NCI-H69 (cell line): ENCODE results near the gene IFNA6.
"Not testable (repeated sequence)": the region's sequence is repeated elsewhere in the genome, so short reads cannot be mapped to it uniquely, and the experiment has no call there.

Experiments used
- DNase-seq: peaks from one replicate; lab custom pipeline; 2025; lab: John Stamatoyannopoulos, UW

Gene IFNA6

DNA sequence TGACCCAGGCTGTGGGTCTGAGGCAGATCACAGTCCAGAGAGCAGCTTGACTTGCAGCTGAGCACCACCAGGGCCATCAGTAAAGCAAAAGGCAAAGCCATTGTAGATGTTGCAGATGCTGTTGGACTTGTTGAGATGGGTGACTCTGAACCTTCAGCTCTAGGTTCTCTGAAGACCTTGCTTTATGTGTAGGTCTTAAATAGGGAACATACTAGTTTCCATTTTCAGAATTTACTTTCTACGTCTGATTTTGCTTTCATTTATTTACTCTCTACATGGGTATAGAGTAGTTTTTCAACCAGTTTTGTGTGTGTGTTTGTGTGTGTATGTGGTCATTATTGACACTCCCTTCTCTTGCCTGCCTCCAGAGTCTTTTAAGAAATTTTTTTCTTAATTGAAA, at the start of gene IFNA6:
TSS of gene IFNA6 (minus strand) at position 101 of the 400 bp plus-strand sequence. CDS start at position 101, 0 bp downstream.
- no peak for DNase-seq

GRCh38 chr9:21399956-21400355, 49.3 kb upstream of the IFNA6 start:
- DNase-seq = peak; percentile 48

DNA sequence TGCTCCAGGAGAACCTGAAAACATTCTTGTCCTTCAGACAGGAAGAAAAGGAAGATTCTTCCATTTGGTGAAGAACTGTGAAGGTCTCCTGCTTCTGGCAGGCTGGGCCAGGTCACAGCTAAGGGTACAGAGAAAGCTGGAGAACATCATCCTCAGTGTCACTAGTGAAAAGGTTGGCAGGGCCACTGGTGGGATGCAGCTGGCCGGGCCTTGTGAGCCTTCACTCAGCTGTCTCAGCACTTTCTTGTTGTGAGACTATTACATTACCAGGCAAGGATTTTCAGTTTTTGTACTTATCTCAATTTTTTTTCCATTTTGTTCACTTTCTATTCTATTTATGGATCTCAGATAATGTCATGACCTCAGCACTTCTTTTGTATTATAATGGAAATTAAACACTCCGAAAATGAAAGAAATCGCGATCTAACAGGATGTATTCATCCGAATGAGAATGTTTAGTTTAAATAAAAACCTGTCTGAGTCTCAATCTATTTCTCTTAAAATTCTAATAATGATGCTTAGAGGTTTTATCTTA, 48.3 kb upstream of the IFNA6 start:
- no peak for DNase-seq

DNA sequence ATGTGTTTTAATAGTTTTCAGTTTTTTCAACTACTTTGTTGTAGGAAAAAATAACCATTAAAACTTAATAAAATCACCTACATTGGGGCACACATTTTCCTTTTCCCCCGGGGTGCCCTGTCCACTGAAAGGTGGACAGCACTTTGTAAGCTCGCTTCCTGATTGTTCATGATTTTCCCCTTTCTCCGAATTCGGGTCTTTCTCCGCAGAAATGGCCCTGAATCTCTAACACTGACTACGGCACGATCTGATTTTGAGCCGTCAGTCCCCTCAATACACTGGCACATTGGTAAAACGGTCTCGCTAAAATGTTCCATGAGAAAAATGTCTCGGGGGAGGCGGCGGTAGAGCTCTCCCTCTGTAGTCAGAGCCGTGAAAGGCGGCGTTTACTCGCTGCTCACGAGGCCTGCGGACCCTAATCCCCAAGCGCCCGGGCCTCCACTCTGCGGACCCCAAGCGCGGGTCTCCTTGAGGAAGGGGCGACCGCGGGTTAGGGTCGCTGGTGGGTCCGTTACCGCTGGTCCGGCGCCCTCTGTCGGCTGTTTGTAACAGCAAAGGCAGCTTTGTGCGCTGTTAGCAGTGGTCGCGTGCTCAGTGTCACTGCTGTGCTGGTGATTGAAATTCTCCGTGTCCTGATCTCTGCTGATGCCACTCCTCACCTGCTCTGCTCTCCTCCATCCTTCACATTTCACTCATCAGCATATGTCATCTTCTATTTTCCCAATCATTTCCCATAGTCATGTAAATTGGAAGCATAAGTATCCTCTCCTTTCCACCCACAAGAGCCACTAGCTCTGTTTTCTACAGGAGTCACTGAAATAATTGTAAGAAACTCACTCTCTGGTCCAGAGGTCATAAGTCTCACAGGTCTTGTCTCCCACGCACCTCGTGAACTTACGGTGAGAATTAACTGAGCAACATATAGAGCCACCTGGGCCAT, 45.4 kb upstream of the IFNA6 start:
- DNase-seq = peak; percentile 68

- peak; percentile 41 for DNase-seq
These were observed 41.6 kb upstream of the IFNA6 start for GRCh38 chr9:21392270-21392669.

DNA sequence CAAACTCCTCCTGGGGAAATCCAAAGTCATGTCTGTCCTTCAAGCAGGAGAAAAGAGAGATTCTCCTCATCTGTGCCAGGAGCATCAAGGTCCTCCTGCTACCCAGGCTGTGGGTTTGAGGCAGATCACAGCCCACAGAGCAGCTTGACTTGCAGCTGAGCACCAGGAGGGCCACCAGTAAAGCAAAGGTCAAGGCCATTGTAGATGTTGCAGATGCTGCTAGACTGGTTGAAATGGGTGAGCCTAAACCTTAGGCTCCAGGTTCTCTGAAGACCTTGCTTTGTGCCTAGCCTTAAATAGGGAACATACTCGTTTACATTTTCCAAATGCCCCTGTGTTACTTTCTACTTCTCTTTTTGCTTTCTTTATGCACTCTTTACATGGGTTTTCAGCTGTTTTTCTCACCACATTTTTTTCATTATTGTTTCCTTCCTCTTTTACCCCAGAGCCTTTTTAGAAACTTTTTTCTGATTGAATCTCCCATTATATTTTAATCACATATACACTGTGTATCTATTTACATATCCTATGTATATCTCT, 34.5 kb upstream of the IFNA6 start, which contains the start of gene IFNA2:
TSS of gene IFNA2 (minus strand) at position 268 of the 540 bp plus-strand sequence. CDS start at position 199, 69 bp downstream.
- DNase-seq = no peak

DNA sequence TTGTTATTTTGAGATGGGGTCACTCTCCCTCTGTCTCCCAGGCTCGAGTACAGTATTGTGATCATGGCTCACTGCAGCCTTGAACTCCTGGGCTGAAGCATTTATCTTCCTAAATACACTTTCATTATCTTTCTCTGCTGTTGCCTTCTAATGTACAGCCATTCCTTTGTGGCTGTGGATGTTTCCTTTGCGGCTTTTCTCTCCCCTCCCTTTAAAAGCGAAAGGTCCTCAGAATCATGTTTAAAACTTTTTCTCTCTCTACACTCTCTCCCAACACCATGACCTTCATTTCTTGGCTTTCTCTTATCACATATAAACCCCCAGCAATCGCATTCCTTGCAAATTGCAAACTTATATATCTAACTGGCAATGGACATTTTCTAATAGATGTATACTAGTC, 32.9 kb upstream of the IFNA6 start:
- DNase-seq = no peak

GRCh38 chr9:21381448-21382339, 31.0 kb upstream of the IFNA6 start:
- peak; percentile 37 for DNase-seq

- not testable (repeated sequence) for DNase-seq
These were observed 20.8 kb upstream of the IFNA6 start for GRCh38 chr9:21371467-21371866.

DNA sequence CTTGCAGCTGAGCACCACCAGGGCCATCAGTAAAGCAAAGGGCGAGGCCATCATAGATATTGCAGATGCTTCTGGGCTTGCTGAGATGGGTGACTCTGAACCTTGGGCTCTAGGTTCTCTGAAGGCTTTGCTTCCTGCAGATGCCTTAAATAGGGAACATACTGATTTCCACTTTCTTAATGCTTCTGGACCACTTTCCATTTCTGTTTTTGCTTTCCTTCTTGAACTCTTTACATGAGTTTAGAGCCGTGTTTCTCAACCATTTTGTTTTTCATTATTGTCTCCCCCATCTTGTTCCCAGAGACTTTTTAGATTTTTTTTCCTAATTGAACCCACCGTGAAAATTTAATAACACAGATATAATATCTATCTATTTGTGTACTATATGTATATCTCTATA, 17.3 kb upstream of the IFNA6 start, which contains the start of gene IFNA13:
TSS of gene IFNA13 (minus strand) at position 101 of the 400 bp plus-strand sequence. CDS start at position 54, 47 bp downstream.
- DNase-seq = no peak

- not testable (repeated sequence) for DNase-seq
These were observed 16.5 kb upstream of the IFNA6 start for GRCh38 chr9:21367169-21367568.

- no peak for DNase-seq
These were observed 11.6 kb upstream of the IFNA6 start for GRCh38 chr9:21362287-21362686.

- DNase-seq = no peak
These were observed 7.1 kb upstream of the IFNA6 start for GRCh38 chr9:21357479-21358460.

DNA sequence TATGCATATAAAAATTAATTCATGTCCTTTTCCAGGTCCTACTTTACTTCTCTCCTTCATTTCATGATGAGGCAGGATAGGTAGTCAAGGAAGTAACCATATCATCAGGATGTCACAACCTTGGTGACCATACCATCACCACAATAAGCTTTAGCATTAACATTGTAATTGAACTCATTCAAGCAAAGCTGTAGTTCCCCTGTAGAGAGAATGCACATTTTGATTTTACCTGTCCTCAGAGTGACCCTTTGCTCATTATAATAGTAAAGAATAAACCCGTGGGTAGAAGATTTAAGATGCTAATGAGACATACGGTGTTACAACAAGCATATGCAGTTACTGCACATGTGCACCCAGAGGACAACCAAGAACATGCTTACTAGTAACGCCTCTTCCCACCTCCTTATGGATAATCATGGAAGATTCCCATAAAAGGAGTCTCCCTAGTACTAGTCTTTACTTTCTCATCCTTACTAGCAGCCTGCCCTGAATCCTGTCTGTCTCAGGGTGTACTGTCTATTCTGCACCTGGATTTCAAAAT, 2.2 kb downstream of the IFNA6 start:
- DNase-seq = no peak

DNA sequence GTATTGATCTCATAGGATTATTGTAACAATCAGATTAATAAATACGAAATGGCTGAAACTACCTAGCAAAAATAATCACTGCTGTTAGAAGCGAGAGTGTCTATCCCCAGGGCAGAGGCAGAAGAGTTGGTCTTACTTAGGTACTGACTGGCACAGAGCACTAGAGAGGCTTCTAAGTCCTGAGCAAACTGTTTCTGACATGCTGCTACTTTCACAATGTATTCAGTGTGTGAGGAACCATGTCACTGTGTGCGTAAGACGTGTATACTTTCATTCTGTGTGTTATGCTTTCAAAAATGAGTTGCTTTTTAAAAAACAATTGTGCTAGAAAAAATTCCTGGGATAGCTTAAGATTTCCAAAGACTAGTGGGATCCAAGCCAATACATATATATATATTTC, 10.0 kb downstream of the IFNA6 start:
- DNase-seq = no peak

DNA sequence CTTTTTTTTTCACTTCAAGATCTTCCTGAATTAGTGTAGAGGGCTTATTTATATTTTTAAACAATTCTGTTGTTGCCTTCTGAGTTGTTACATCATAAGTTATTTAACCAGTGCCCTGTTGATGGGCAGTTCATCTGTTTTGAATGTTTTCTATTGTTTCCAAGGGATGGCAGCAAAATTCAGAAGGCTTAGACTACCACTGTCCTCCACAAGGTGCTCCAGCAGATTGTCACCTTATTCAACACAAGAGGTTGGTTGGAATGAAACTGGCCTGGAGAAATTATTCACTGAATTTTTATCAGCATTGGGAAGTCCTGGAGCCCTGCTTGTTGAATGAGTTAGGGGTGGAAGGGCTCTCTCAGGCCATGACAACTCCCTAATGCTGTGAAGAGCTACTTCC, 14.2 kb downstream of the IFNA6 start:
- peak; percentile 18 for DNase-seq

GRCh38 chr9:21334701-21335632, 15.7 kb downstream of the IFNA6 start, which contains the start of gene KLHL9:
Gene KLHL9, minus strand, starts transcription at chr9:21335404. Its CDS starts 545 bp downstream, at chr9:21334859.
- DNase-seq = peak; percentile 96

DNA sequence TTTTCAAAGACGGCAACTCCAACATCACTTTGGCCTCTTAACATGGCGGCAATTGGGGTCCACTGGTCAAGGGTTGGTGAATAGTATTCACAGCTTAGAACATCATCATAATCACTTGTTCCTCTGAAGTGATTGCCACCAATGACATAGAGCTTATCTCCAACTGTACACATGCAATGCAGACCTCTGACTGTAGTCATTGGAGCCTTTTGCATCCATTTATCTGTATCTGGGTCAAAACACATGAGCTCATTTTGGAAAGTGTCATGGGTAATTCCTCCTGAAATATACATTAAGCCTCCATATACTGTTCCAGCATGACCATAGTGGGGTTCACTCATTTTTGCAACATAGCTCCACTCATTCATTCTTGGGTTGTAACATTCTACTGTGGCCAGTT, 17.5 kb downstream of the IFNA6 start:
- DNase-seq = no peak
